Choroid plexus epithelial cell (primary cell): ENCODE results near the gene CNRIP1.

Source experiments
- DNase-seq: peaks from one replicate; pipeline ENCODE4 v3.0.0-alpha.2; 2010; ENCODE audit warnings: low read depth
- H3K4me3 ChIP-seq: 2 replicates; pipeline ENCODE4 v1.5.1; 2011; ENCODE audit warnings: low read depth, mild to moderate bottlenecking, control low read depth, low read length, moderate library complexity
- CTCF ChIP-seq: conservative IDR thresholded peaks from 2 replicates; pipeline ENCODE4 v1.5.1; 2011; ENCODE audit warnings: low read depth, mild to moderate bottlenecking, control low read depth, inconsistent platforms, low read length, moderate library complexity

The CNRIP1 gene

GRCh38 chr2:68319398-68320117 is at the start of gene CNRIP1:
Gene CNRIP1, minus strand, starts transcription at chr2:68319949. Its CDS starts 549 bp downstream, at chr2:68319400.
- no peak for TF ChIP-seq CTCF
- DNase-seq = peak; percentile 67

GRCh38 chr2:68369337-68369734 is 49.6 kb upstream of the CNRIP1 start:
- no peak overlapping the region for H3K4me3 ChIP-seq
- DNase-seq = no peak
- no peak for TF ChIP-seq CTCF

More at GRCh38 chr2:68319398-68320117, at the start of gene CNRIP1:
- peak within 1 kb of the TSS; percentile 79 for H3K4me3 ChIP-seq

GRCh38 chr2:68368654-68369336 is 49.0 kb upstream of the CNRIP1 start:
- H3K4me3 ChIP-seq = no peak overlapping the region
- no peak for TF ChIP-seq CTCF
- DNase-seq = peak; percentile 45

- DNase-seq = no peak
- H3K4me3 ChIP-seq = no peak overlapping the region
- TF ChIP-seq CTCF = no peak
Measured at GRCh38 chr2:68367953-68368653, 48.4 kb upstream of the CNRIP1 start.

- no peak for TF ChIP-seq CTCF
- no peak for DNase-seq
- H3K4me3 ChIP-seq = no peak overlapping the region
Measured at GRCh38 chr2:68366083-68366560, 46.4 kb upstream of the CNRIP1 start.

GRCh38 chr2:68365087-68365486 is 45.3 kb upstream of the CNRIP1 start, which contains the start of gene PLEK:
Gene PLEK, plus strand, starts transcription at chr2:68365282. Its CDS starts 70 bp downstream, at chr2:68365352.
- no peak for TF ChIP-seq CTCF
- peak; percentile 7 for DNase-seq
- H3K4me3 ChIP-seq = no peak within 1 kb of the TSS
